SJCRH30 (cell line): ENCODE data around the gene LRP2. TPM values are rescaled to one million over a fixed set of nuclear protein-coding genes. Genes with fewer than 3 reads are reported as not detected.
A peak's percentile ranks its signal among the peaks of the same experiment; 100 is the strongest.

Source experiments
- DNase-seq, 2 experiments: peaks; one replicate each; pipeline ENCODE4 v3.0.0-alpha.2; 2015 to 2020
- H3K27ac ChIP-seq: fragments of 250-450 bp; sonication (Bioruptor Pico); 2 replicates; pipeline ENCODE4 v1.5.1; 2020; ENCODE audit warnings: mild to moderate bottlenecking, moderate library complexity
- H3K27me3 ChIP-seq: fragments of 250-450 bp; sonication (Bioruptor Pico); 2 replicates; pipeline ENCODE4 v1.5.1; 2020; ENCODE audit warnings: mild to moderate bottlenecking, moderate library complexity
- H3K36me3 ChIP-seq: fragments of 250-450 bp; sonication (Bioruptor Pico); 2 replicates; pipeline ENCODE4 v1.5.1; 2020; ENCODE audit warnings: mild to moderate bottlenecking, moderate library complexity
- H3K4me1 ChIP-seq: fragments of 250-450 bp; sonication (Bioruptor Pico); 2 replicates; pipeline ENCODE4 v1.5.1; 2020; ENCODE audit warnings: mild to moderate bottlenecking, moderate library complexity
- H3K4me3 ChIP-seq: fragments of 250-450 bp; sonication (Bioruptor Pico); 2 replicates; pipeline ENCODE4 v1.5.1; 2020; ENCODE audit warnings: mild to moderate bottlenecking, moderate library complexity
- H3K9me3 ChIP-seq: fragments of 250-450 bp; sonication (Bioruptor Pico); replicated peaks from 2 replicates; pipeline ENCODE4 v1.5.1; 2020; ENCODE audit warnings: mild to moderate bottlenecking, moderate library complexity
- total RNA-seq: library from RNA; depleted of rRNA; stranded (reverse); fragments of >200 nt; shearing (Covaris generic); gene quantifications from 2 replicates; pipeline ENCODE4 v1.2.3, GENCODE V29; 2014

Gene LRP2
- total RNA-seq, 1 experiment from 2014 or later: not detected

- no peaks in the 10 kb centered on the region for H3K36me3 ChIP-seq
- H3K27ac ChIP-seq: no peak overlapping the region
- H3K4me3 ChIP-seq: no peak overlapping the region
- no peaks in the 10 kb centered on the region for H3K4me1 ChIP-seq
- no peaks in the 10 kb centered on the region for H3K27me3 ChIP-seq
- DNase-seq: no peak
- H3K9me3 ChIP-seq: no peaks in the 10 kb centered on the region
Measured at GRCh38 chr2:169172914-169173313, 189.4 kb downstream of the LRP2 start.

GRCh38 chr2:169172151-169172735 lies 190.1 kb downstream of the LRP2 start:
- no peaks in the 10 kb centered on the region for H3K9me3 ChIP-seq
- H3K27me3 ChIP-seq: no peaks in the 10 kb centered on the region
- H3K4me1 ChIP-seq: no peaks in the 10 kb centered on the region
- H3K4me3 ChIP-seq: no peak overlapping the region
- no peak overlapping the region for H3K27ac ChIP-seq
- DNase-seq: no peak
- no peaks in the 10 kb centered on the region for H3K36me3 ChIP-seq

- no peak overlapping the region for H3K4me3 ChIP-seq
- no peak for DNase-seq
- H3K9me3 ChIP-seq: no peaks in the 10 kb centered on the region
- H3K27me3 ChIP-seq: 0 out of 2 replicates have a peak, but pooled peaks cover 4% of the 10 kb centered on the region
- no peaks in the 10 kb centered on the region for H3K36me3 ChIP-seq
- H3K27ac ChIP-seq: no peak overlapping the region
- H3K4me1 ChIP-seq: no peaks in the 10 kb centered on the region
Measured at GRCh38 chr2:169165791-169166190, 196.5 kb downstream of the LRP2 start.

GRCh38 chr2:169164311-169164710 lies 198.0 kb downstream of the LRP2 start:
- 0 out of 2 replicates have a peak, but pooled peaks cover 4% of the 10 kb centered on the region for H3K27me3 ChIP-seq
- H3K4me3 ChIP-seq: no peak overlapping the region
- H3K36me3 ChIP-seq: no peaks in the 10 kb centered on the region
- DNase-seq: no peak
- H3K9me3 ChIP-seq: no peaks in the 10 kb centered on the region
- no peaks in the 10 kb centered on the region for H3K4me1 ChIP-seq
- H3K27ac ChIP-seq: no peak overlapping the region

- H3K9me3 ChIP-seq: no peaks in the 10 kb centered on the region
- H3K27ac ChIP-seq: no peak overlapping the region
- 0 out of 2 replicates have a peak, but pooled peaks cover 4% of the 10 kb centered on the region for H3K27me3 ChIP-seq
- DNase-seq: no peak
- H3K4me3 ChIP-seq: no peak overlapping the region
- no peaks in the 10 kb centered on the region for H3K4me1 ChIP-seq
- no peaks in the 10 kb centered on the region for H3K36me3 ChIP-seq
Measured at GRCh38 chr2:169162613-169163012, 199.7 kb downstream of the LRP2 start.

- Histone ChIP-seq H3K9me3 (no peaks in the 10 kb centered on the region), H3K36me3 (no peaks in the 10 kb centered on the region), H3K4me3 (no peak overlapping the region), H3K4me1 (no peaks in the 10 kb centered on the region), H3K27me3 (0 out of 2 replicates have a peak, but pooled peaks cover 4% of the 10 kb centered on the region), H3K27ac (no peak overlapping the region)
- no peak for DNase-seq
Measured at GRCh38 chr2:169160926-169161481, 201.3 kb downstream of the LRP2 start.

- Histone ChIP-seq H3K27me3 (0 out of 2 replicates have a peak, but pooled peaks cover 2% of the 10 kb centered on the region), H3K4me3 (no peak overlapping the region), H3K9me3 (no peaks in the 10 kb centered on the region), H3K27ac (no peak overlapping the region), H3K4me1 (no peaks in the 10 kb centered on the region), H3K36me3 (no peaks in the 10 kb centered on the region)
- no peak for DNase-seq
Measured at GRCh38 chr2:169159686-169160085, 202.6 kb downstream of the LRP2 start.

GRCh38 chr2:169158874-169159273 lies 203.5 kb downstream of the LRP2 start:
- H3K4me3 ChIP-seq: no peak overlapping the region
- no peaks in the 10 kb centered on the region for H3K9me3 ChIP-seq
- H3K36me3 ChIP-seq: no peaks in the 10 kb centered on the region
- DNase-seq: no peak
- no peaks in the 10 kb centered on the region for H3K27me3 ChIP-seq
- H3K27ac ChIP-seq: no peak overlapping the region
- H3K4me1 ChIP-seq: no peaks in the 10 kb centered on the region

- Histone ChIP-seq H3K27ac (no peak overlapping the region), H3K4me3 (no peak overlapping the region), H3K4me1 (no peaks in the 10 kb centered on the region), H3K9me3 (no peaks in the 10 kb centered on the region), H3K36me3 (no peaks in the 10 kb centered on the region), H3K27me3 (0 out of 2 replicates have a peak, but pooled peaks cover 4% of the 10 kb centered on the region)
- no peak for DNase-seq
Measured at GRCh38 chr2:169146220-169146619, 216.1 kb downstream of the LRP2 start.

- Histone ChIP-seq H3K27ac (no peak overlapping the region), H3K9me3 (no peaks in the 10 kb centered on the region), H3K4me3 (no peak overlapping the region), H3K27me3 (no peaks in the 10 kb centered on the region), H3K4me1 (no peaks in the 10 kb centered on the region), H3K36me3 (no peaks in the 10 kb centered on the region)
- no peak for DNase-seq
Measured at GRCh38 chr2:169143998-169144397, 218.3 kb downstream of the LRP2 start.

GRCh38 chr2:169141713-169142352 lies 220.5 kb downstream of the LRP2 start:
- H3K4me3 ChIP-seq: no peak overlapping the region
- DNase-seq: peak; percentile 32 to 75

GRCh38 chr2:169139993-169140767 lies 222.2 kb downstream of the LRP2 start:
- no peaks in the 10 kb centered on the region for H3K36me3 ChIP-seq
- H3K27ac ChIP-seq: no peak overlapping the region
- no peaks in the 10 kb centered on the region for H3K4me1 ChIP-seq

More at GRCh38 chr2:169141713-169142352, 220.5 kb downstream of the LRP2 start:
- Histone ChIP-seq H3K4me1 (no peaks in the 10 kb centered on the region), H3K9me3 (no peaks in the 10 kb centered on the region), H3K36me3 (no peaks in the 10 kb centered on the region), H3K27ac (no peak overlapping the region), H3K27me3 (no peaks in the 10 kb centered on the region)

GRCh38 chr2:169139145-169139544 lies 223.2 kb downstream of the LRP2 start:
- Histone ChIP-seq H3K27ac (no peak overlapping the region), H3K36me3 (no peaks in the 10 kb centered on the region), H3K27me3 (no peaks in the 10 kb centered on the region), H3K4me3 (no peak overlapping the region), H3K9me3 (no peaks in the 10 kb centered on the region), H3K4me1 (no peaks in the 10 kb centered on the region)
- DNase-seq: no peak

More at GRCh38 chr2:169139993-169140767, 222.2 kb downstream of the LRP2 start:
- DNase-seq: no peak
- H3K27me3 ChIP-seq: no peaks in the 10 kb centered on the region
- no peaks in the 10 kb centered on the region for H3K9me3 ChIP-seq
- no peak overlapping the region for H3K4me3 ChIP-seq

- H3K36me3 ChIP-seq: no peaks in the 10 kb centered on the region
- H3K4me1 ChIP-seq: no peaks in the 10 kb centered on the region
- no peak for DNase-seq
- H3K4me3 ChIP-seq: no peak overlapping the region
- no peak overlapping the region for H3K27ac ChIP-seq
- no peaks in the 10 kb centered on the region for H3K9me3 ChIP-seq
- H3K27me3 ChIP-seq: no peaks in the 10 kb centered on the region
Measured at GRCh38 chr2:169137924-169138323, 224.4 kb downstream of the LRP2 start.
